ENCODE measurements around the gene TPD52L1. TPM values are rescaled to one million over a fixed set of nuclear protein-coding genes. Genes with fewer than 3 reads are reported as not detected.
A peak's percentile ranks its signal among the peaks of the same experiment; 100 is the strongest.

TPD52L1 gene
- polyA plus RNA-seq, 4 donors, result 5.9 to 102 (median 87.0) TPM

DNA sequence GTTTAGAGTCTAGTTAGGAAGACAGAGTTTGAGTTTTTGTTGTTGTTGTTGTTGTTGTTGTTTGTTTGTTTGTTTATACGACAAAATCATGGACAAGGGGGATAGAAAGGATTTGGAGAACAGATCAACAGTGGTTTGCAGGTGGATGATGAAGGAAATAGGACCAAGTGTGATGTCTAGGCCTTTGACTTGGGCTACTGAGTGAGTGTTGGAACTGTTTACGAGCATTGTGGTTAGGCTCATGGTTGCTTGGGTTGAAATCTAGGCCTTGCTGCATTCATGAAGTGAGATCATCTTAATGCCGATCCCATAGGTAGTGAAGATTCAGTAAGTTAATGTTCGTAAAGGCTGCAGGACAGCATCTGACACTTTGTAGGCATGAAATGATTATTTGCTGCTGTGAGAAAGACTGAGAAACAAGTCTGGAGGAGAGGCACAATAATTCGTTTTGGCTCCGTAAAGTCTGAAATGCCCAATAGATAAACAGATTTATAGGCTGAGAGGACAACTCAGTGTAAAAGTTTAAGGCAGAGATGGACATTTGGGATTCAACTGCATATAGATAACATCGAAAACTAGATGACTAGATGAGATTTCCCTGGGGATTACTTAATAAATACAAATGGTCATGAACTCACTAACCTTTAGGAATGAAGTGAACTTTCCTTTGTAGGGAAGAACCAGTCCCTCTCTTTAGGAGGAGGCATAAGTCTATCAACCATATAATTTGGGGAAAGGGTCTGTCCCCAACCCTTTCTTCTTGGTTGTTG, 78.2 kb downstream of the TPD52L1 start:
- no peak for DNase-seq (ENCODE audit: low read depth in 4 of 4, low spot score in 3 of 4)

GRCh38 chr6:125232466-125232865, 78.9 kb downstream of the TPD52L1 start:
- DNase-seq (ENCODE audit: low read depth in 4 of 4, low spot score in 3 of 4), result no peak

- no peak for DNase-seq (ENCODE audit: low read depth in 4 of 4, low spot score in 3 of 4)
These were observed 79.6 kb downstream of the TPD52L1 start for GRCh38 chr6:125233202-125233601.

- DNase-seq (ENCODE audit: low read depth in 4 of 4, low spot score in 3 of 4), result no peak
These were observed 83.2 kb downstream of the TPD52L1 start for GRCh38 chr6:125236536-125237327.

GRCh38 chr6:125237764-125238163, 84.2 kb downstream of the TPD52L1 start:
- DNase-seq (ENCODE audit: low read depth in 4 of 4, low spot score in 3 of 4), result no peak

- DNase-seq (ENCODE audit: low read depth in 4 of 4, low spot score in 3 of 4), result no peak
These were observed 91.5 kb downstream of the TPD52L1 start for GRCh38 chr6:125245109-125245508.

DNA sequence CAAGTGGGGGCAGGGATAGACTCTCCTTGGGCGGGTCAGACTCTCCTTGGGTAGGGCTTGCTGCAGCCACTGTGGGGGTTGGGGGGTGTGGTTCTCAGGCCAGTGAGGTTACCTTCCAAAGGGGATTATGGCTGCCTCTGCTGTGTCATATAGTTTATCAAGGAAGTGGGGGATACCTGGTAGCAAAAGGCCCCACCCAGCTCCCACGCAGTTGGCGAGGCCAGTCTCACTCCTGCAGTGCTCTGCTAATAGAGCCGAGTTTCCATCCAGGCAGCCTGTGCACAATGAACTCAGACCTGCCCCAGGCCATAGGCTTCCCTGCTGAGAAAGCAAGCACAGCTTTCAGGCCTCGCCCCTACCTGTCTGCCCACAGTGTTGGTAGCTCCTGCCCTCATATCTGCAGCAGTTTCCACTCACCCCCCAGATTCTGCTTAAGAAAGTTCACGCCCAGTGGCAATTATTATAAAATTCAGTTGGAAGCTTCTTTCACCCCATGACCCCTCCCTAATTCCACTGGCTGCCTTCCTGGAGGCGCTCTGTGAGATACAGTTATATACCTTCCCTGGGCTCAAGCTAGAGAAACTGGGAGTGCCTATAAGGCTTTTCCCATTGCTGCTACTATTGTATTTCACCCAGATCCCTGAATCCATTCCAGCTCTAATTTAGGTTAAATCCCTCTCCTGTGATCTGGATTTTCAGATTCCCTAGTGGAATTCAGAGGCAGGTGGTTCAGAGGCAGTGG, 92.1 kb downstream of the TPD52L1 start:
- no peak for DNase-seq (ENCODE audit: low read depth in 4 of 4, low spot score in 3 of 4)

- no peak for DNase-seq (ENCODE audit: low read depth in 4 of 4, low spot score in 3 of 4)
These were observed 93.0 kb downstream of the TPD52L1 start for GRCh38 chr6:125246566-125246965.

DNA sequence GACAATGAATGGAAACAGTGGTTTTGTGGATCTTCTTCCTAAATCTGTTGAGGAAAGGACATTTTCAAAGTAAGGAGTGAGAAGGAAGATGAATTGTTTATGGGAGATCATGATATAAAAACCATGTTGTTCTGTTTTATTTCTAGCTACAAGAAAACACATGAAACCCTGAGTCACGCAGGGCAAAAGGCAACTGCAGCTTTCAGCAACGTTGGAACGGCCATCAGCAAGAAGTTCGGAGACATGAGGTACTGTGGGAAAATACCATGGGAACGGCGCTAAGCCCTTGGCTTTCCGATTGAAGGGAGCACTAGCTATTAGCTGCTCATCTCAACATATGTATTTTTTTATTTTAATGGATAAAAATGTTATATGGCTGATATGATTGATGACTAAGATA, 94.6 kb downstream of the TPD52L1 start:
- no peak for DNase-seq (ENCODE audit: low read depth in 4 of 4, low spot score in 3 of 4)

DNA sequence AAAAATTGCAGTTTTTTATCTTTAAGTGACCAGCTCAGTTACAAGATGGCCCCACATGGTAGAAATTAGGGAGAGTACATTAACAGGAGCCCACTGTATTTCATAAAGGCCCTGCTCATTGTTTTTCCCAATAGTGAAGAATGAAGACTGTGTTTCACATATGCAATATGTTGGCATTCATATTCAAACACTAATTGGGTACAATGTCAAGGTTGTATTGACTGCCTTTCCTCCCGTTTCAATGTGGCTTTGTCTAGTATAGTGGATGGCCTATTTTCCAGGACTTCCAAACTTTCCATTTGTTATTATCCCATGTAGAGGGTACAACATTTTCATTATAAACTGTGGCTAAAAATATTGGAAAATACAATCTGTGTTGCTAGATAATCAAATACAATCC, 96.9 kb downstream of the TPD52L1 start:
- DNase-seq (ENCODE audit: low read depth in 4 of 4, low spot score in 3 of 4), result no peak

GRCh38 chr6:125251516-125252220, 98.1 kb downstream of the TPD52L1 start:
- DNase-seq (ENCODE audit: low read depth in 4 of 4, low spot score in 3 of 4), result peak in 1 of 4 donors; percentile 17

DNA sequence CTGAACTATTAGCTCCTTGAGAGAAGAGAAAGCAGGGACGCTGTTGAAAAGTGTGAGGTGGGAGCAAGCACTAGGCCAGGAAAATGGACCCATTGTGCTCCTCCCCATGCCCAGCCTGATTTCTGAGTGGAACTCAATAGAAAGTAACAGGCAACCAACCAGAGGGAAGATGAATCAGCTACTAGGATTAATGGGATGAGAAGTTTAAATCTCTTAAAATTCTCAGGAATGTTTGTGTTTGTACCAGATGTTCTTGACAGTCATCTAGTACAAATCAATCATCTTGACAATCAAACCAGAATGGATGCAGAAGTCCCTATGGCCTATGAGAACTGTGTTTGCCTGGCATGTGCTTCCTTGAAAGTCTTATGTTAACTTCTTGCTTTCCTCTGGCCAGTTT, 99.3 kb downstream of the TPD52L1 start:
- DNase-seq (ENCODE audit: low read depth in 4 of 4, low spot score in 3 of 4), result no peak

- DNase-seq (ENCODE audit: low read depth in 4 of 4, low spot score in 3 of 4), result no peak
These were observed 100.3 kb downstream of the TPD52L1 start for GRCh38 chr6:125253881-125254280.

- no peak for DNase-seq (ENCODE audit: low read depth in 4 of 4, low spot score in 3 of 4)
These were observed 100.7 kb downstream of the TPD52L1 start for GRCh38 chr6:125254321-125254720.

DNA sequence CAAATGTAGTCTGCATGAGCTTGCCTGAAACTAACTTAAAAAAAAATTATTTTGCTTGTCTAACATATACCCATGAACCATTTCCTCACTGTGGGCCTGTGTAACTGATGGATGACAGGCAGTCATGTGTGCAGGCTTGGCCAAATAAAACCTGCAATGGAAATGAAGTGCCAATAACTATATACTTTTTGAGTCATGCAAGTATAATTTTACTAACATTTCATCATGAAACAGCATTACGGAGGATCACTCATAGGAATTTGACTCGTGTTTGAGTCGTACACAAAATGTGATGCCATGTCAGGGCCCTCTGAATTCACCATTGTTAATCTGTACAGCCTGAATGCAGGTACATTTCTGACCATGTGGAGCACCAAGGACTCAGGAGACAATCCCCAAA, 101.6 kb downstream of the TPD52L1 start:
- DNase-seq (ENCODE audit: low read depth in 4 of 4, low spot score in 3 of 4), result no peak

- no peak for DNase-seq (ENCODE audit: low read depth in 4 of 4, low spot score in 3 of 4)
These were observed 103.8 kb downstream of the TPD52L1 start for GRCh38 chr6:125257351-125257750.

DNA sequence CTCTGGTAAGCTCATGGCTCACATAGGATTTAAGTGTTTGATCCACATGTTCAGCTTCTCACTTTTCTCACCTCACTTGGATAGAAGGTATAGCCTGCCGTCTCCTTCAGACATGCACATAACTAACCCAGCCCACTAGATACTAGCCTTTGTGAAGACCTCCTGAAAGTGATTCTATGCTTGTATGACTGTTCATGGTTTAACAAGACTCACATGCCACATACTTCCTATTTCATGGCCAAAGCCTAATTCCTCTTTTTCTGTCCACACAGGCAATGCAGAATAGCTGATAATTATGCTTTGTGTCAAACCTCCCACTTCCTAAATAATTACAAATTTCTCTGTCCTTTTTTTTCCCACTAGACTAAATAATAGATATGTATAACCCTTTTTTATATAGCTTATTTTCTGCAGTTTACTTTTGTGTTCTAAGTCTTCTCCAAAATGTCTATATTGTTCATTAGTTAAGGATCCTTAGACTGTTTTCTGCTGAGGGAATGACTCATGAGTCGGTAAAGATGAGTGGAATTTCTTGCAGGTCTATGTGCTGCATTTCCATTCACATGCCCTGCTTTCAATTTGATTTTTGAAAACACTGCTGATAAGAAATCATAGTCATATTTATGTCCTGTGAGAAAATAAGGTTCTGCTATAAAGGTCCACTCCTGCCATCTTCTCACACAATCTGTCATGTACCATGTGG, 105.2 kb downstream of the TPD52L1 start:
- no peak for DNase-seq (ENCODE audit: low read depth in 4 of 4, low spot score in 3 of 4)

- DNase-seq (ENCODE audit: low read depth in 4 of 4, low spot score in 3 of 4), result no peak
These were observed 105.8 kb downstream of the TPD52L1 start for GRCh38 chr6:125259354-125259736.

DNA sequence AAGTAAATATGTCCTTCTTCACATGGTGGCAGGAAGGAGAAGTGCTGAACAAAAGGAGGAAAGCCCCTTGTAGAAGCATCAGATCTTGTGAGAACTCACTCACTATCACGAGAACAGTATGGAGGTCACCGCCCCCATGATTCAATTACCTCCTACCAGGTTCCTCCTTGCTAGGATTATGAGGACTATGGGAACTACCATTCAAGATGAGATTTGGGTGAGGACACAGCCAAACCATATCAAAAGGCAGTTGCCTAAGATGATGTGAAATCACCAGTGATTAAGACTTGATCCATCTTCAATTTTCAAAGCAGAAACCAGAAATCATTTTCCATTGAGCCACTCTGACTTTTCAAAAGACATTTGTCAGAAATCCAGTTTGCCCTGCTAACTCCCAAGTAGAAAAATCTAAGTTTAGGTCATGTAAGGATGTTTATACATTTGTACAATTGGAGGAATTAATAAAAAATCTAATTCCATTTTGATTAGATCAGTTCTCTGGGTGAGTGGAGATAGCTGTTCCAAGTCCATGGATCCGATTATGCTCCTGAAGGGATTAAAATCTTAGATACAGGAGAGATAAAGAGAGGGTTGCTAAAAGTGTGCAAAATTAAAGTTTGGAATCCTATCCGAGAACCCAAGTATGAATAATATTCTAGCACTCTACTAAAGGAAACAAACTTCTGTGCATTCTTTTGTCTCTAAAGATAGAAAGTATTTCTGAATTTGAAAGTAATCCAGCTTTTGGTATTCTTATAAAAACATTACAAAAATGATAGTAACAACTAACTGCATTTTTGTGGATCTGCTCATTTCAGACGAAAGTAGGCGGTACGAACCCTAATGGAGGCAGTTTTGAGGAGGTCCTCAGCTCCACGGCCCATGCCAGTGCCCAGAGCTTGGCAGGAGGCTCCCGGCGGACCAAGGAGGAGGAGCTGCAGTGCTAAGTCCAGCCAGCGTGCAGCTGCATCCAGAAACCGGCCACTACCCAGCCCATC, 108.7 kb downstream of the TPD52L1 start:
- DNase-seq (ENCODE audit: low read depth in 4 of 4, low spot score in 3 of 4), result no peak
